H9 (cell line): ENCODE data around the gene EMX2. TPM values are rescaled to one million over a fixed set of nuclear protein-coding genes. Genes with fewer than 3 reads are reported as not detected.

Experiments used
- DNase-seq: peaks from one replicate; pipeline ENCODE4 v3.0.0-alpha.2; 2017
- H2AFZ ChIP-seq: one replicate; pipeline ENCODE4 v1.6.1; 2013; ENCODE audit warnings: mild to moderate bottlenecking, low read length, control low read depth, moderate library complexity
- H2AK5ac ChIP-seq: 2 replicates; pipeline ENCODE4 v1.6.1; 2013; ENCODE audit warnings: low read length, control low read depth, mixed read lengths; ENCODE audit not compliant: insufficient read length
- H2BK120ac ChIP-seq: one replicate; pipeline ENCODE4 v1.6.1; 2013; ENCODE audit warnings: low read depth, mild to moderate bottlenecking, low read length, control low read depth, inconsistent platforms; ENCODE audit not compliant: poor library complexity, severe bottlenecking
- H2BK12ac ChIP-seq: 2 replicates; pipeline ENCODE4 v1.6.1; 2013; ENCODE audit warnings: low read length, control low read depth, mixed read lengths, low read depth; ENCODE audit not compliant: insufficient read length
- H2BK15ac ChIP-seq: 2 replicates; pipeline ENCODE4 v1.6.1; 2013; ENCODE audit warnings: low read depth, low read length, control low read depth
- H2BK20ac ChIP-seq: one replicate; pipeline ENCODE4 v1.6.1; 2013; ENCODE audit warnings: low read depth, mild to moderate bottlenecking, low read length, control low read depth, inconsistent platforms; ENCODE audit not compliant: poor library complexity, severe bottlenecking
- H2BK5ac ChIP-seq: 2 replicates; pipeline ENCODE4 v1.6.1; 2013; ENCODE audit warnings: low read length, control low read depth, mixed read lengths; ENCODE audit not compliant: insufficient read length
- H3K14ac ChIP-seq: 2 replicates; pipeline ENCODE4 v1.6.1; 2013; ENCODE audit warnings: low read length, control low read depth; ENCODE audit not compliant: insufficient read depth
- H3K18ac ChIP-seq: 2 replicates; pipeline ENCODE4 v1.6.1; 2013; ENCODE audit warnings: low read depth, mild to moderate bottlenecking, mixed read lengths, low read length, control low read depth; ENCODE audit not compliant: insufficient read length
- H3K23ac ChIP-seq: 2 replicates; pipeline ENCODE4 v1.6.1; 2013; ENCODE audit warnings: low read length, control low read depth, mixed read lengths, low read depth; ENCODE audit not compliant: insufficient read length
- H3K23me2 ChIP-seq: 2 replicates; pipeline ENCODE4 v1.6.1; 2013; ENCODE audit warnings: low read depth, mild to moderate bottlenecking, mixed read lengths, low read length, control low read depth; ENCODE audit not compliant: insufficient read length, poor library complexity, severe bottlenecking
- H3K27ac ChIP-seq: 2 replicates; pipeline ENCODE4 v1.5.1; 2013; ENCODE audit warnings: low read length, control low read depth, mixed read lengths, low read depth; ENCODE audit not compliant: insufficient read length
- H3K27me3 ChIP-seq: 2 replicates; pipeline ENCODE4 v1.6.1; 2013; ENCODE audit warnings: low read length, control low read depth, inconsistent platforms; ENCODE audit not compliant: insufficient read depth
- H3K4ac ChIP-seq: 2 replicates; pipeline ENCODE4 v1.6.1; 2013; ENCODE audit warnings: low read depth, mild to moderate bottlenecking, control low read depth, inconsistent platforms, low read length, moderate library complexity
- H3K4me1 ChIP-seq: 2 replicates; pipeline ENCODE4 v1.6.1; 2013; ENCODE audit warnings: low read length, control low read depth, inconsistent platforms; ENCODE audit not compliant: insufficient read depth
- H3K4me2 ChIP-seq: 2 replicates; pipeline ENCODE4 v1.6.1; 2013; ENCODE audit warnings: low read length, control low read depth, mixed read lengths; ENCODE audit not compliant: insufficient read length, insufficient read depth
- H3K56ac ChIP-seq: 2 replicates; pipeline ENCODE4 v1.6.1; 2013; ENCODE audit warnings: low read depth, mild to moderate bottlenecking, mixed read lengths, low read length, control low read depth; ENCODE audit not compliant: insufficient read length
- H3K79me1 ChIP-seq: 2 replicates; pipeline ENCODE4 v1.6.1; 2013; ENCODE audit warnings: low read depth, mild to moderate bottlenecking, moderate library complexity, low read length, control low read depth, inconsistent platforms; ENCODE audit not compliant: insufficient read depth, poor library complexity, severe bottlenecking
- H3K79me2 ChIP-seq: 2 replicates; pipeline ENCODE4 v1.6.1; 2013; ENCODE audit warnings: low read length, control low read depth, inconsistent platforms; ENCODE audit not compliant: insufficient read depth
- H3K9ac ChIP-seq: 2 replicates; pipeline ENCODE4 v1.6.1; 2013; ENCODE audit warnings: low read length, control low read depth, mixed read lengths; ENCODE audit not compliant: insufficient read length; ENCODE audit errors: extremely low read depth
- H3K9me3 ChIP-seq: one replicate; pipeline ENCODE4 v1.6.1; 2013; ENCODE audit warnings: low read depth, low read length, inconsistent platforms; ENCODE audit not compliant: control insufficient read depth
- H3T11ph ChIP-seq: one replicate; pipeline ENCODE4 v1.6.1; 2013; ENCODE audit warnings: mild to moderate bottlenecking, low read length, control low read depth, inconsistent platforms
- H4K20me1 ChIP-seq: one replicate; pipeline ENCODE4 v1.6.1; 2013; ENCODE audit not compliant: control insufficient read depth, insufficient read length, insufficient read depth
- H4K5ac ChIP-seq: 2 replicates; pipeline ENCODE4 v1.6.1; 2013; ENCODE audit warnings: low read depth, mild to moderate bottlenecking, mixed read lengths, low read length, control low read depth; ENCODE audit not compliant: insufficient read length
- H4K8ac ChIP-seq: replicated peaks from 2 replicates; pipeline ENCODE4 v1.6.1; 2013; ENCODE audit warnings: low read length, control low read depth, mixed read lengths, low read depth; ENCODE audit not compliant: insufficient read length
- H4K91ac ChIP-seq: 2 replicates; pipeline ENCODE4 v1.6.1; 2013; ENCODE audit warnings: low read depth, mild to moderate bottlenecking, moderate library complexity, mixed read lengths, low read length, control low read depth; ENCODE audit not compliant: insufficient read length
- H3K27ac Mint-ChIP-seq, 3 experiments: 2 replicates in 2 of 3; 3 replicates in 1 of 3; pipeline ENCODE4 v1.8.0; 2020 to 2021; ENCODE audit warnings: mixed read lengths in 3 of 3, mild to moderate bottlenecking in 1 of 3, moderate library complexity in 1 of 3
- H3K27me3 Mint-ChIP-seq: 2 replicates; pipeline ENCODE4 v1.8.0; 2021; ENCODE audit warnings: low read depth, mild to moderate bottlenecking, moderate library complexity, mixed read lengths
- H3K36me3 Mint-ChIP-seq, 3 experiments: 2 replicates in 2 of 3; 3 replicates in 1 of 3; pipeline ENCODE4 v1.8.0; 2020 to 2021; ENCODE audit warnings: low read depth in 3 of 3, mixed read lengths in 3 of 3; ENCODE audit not compliant: insufficient read depth in 1 of 3
- H3K4me1 Mint-ChIP-seq, 2 experiments: 2 replicates each; pipeline ENCODE4 v1.8.0; 2020; ENCODE audit warnings: mixed read lengths in 2 of 2
- H3K4me3 Mint-ChIP-seq, 2 experiments: 2 replicates in 1 of 2; 3 replicates in 1 of 2; pipeline ENCODE4 v1.8.0; 2020 to 2021; ENCODE audit warnings: mild to moderate bottlenecking in 2 of 2, mixed read lengths in 2 of 2, moderate library complexity in 1 of 2
- H3K9me3 Mint-ChIP-seq, 2 experiments: 2 replicates in 1 of 2; 3 replicates in 1 of 2; pipeline ENCODE4 v1.8.0; 2020; ENCODE audit warnings: mild to moderate bottlenecking in 2 of 2, mixed read lengths in 2 of 2, moderate library complexity in 1 of 2
- CTCF ChIP-seq: fragments of 200-600 bp; sonication (generic); conservative IDR thresholded peaks from 3 replicates; pipeline ENCODE4 v1.8.0; 2021; ENCODE audit warnings: antibody characterized with exemption, mild to moderate bottlenecking
- WGBS: extraction: QIAGEN DNeasy Blood & Tissue Kit; methylation state at CpG from one replicate; pipeline ENCODE4 v1.1.7; 2013; ENCODE audit warnings: missing lambda C conversion rate, low lambda C conversion rate, mixed read lengths; ENCODE audit not compliant: insufficient read length; ENCODE audit errors: extremely low coverage; 5-methylcytosine and 5-hydroxymethylcytosine counted together
- total RNA-seq: library from RNA; stranded (reverse); gene quantifications from 2 replicates; pipeline ENCODE4 v1.2.1, GENCODE V29; 2021

The EMX2 gene
- total RNA-seq, 1 experiment from 2014 or later: not detected

GRCh38 chr10:117553815-117554172 is 11.2 kb downstream of the EMX2 start:
- no peaks in the 10 kb centered on the region for H3K79me1 ChIP-seq
- no peak overlapping the region for H3K9ac ChIP-seq
- no peak overlapping the region for H2AK5ac ChIP-seq
- no peak overlapping the region for H2BK120ac ChIP-seq
- H3K4me1 ChIP-seq: no peaks in the 10 kb centered on the region; the same call in 1 of the 2 replicates
- no peak overlapping the region for H3T11ph ChIP-seq
- DNase-seq: no peak
- H3K14ac ChIP-seq: no peak overlapping the region
- H3K56ac ChIP-seq: no peak overlapping the region
- H4K8ac ChIP-seq: no peak overlapping the region
- no peaks in the 10 kb centered on the region for H3K9me3 ChIP-seq
- no peak overlapping the region for H2BK12ac ChIP-seq
- H2BK5ac ChIP-seq: no peak overlapping the region
- no peaks in the 10 kb centered on the region for H3K79me2 ChIP-seq
- peaks cover 0 to 5% of the 10 kb centered on the region in 2 experiments; a peak in 3 of 5 replicates for H3K9me3 Mint-ChIP-seq
- no peak for TF ChIP-seq CTCF
- H3K4me2 ChIP-seq: peak overlapping the region; percentile 32
- H3K27ac ChIP-seq: no peak overlapping the region
- H3K27ac Mint-ChIP-seq: no peak overlapping the region
- no peak overlapping the region for H2BK15ac ChIP-seq
- peaks cover 98% of the 10 kb centered on the region for H3K27me3 Mint-ChIP-seq
- no peak overlapping the region for H4K91ac ChIP-seq
- H3K4me1 Mint-ChIP-seq: peaks cover 15 to 37% of the 10 kb centered on the region in 2 experiments
- peaks cover 4% of the 10 kb centered on the region for H4K20me1 ChIP-seq
- H2AFZ ChIP-seq: no peak overlapping the region
- H3K18ac ChIP-seq: no peak overlapping the region
- no peak overlapping the region for H4K5ac ChIP-seq
- no peaks in the 10 kb centered on the region for H3K36me3 Mint-ChIP-seq
- H2BK20ac ChIP-seq: no peak overlapping the region
- peak overlapping the region in 1 of 2 experiments; percentile 73; a peak in 2 of 5 replicates for H3K4me3 Mint-ChIP-seq
- no peak overlapping the region for H3K4ac ChIP-seq
- peaks cover 77% of the 10 kb centered on the region for H3K27me3 ChIP-seq
- no CpG with 5 or more reads among the region's 19 CpGs for WGBS
- no peak overlapping the region for H3K23ac ChIP-seq
- no peaks in the 10 kb centered on the region for H3K23me2 ChIP-seq
